Heart left ventricle (tissue), 16 donors: Measurements from ENCODE around the gene ZNF28. TPM values are rescaled to one million over a fixed set of nuclear protein-coding genes. Genes with fewer than 3 reads are reported as not detected.
"Not testable (repeated sequence)": the region's sequence is repeated elsewhere in the genome, so short reads cannot be mapped to it uniquely, and the experiment has no call there.

Source experiments
- ATAC-seq, 4 donors: fragments of 200-7000 bp; cut with Tn5 transposase; one replicate each; pipeline ENCODE4 v1.9.1; 2020 to 2022; ENCODE audit warnings: moderate library complexity in 4 of 4, mild to moderate bottlenecking in 3 of 4, moderate number of reproducible peaks in 1 of 4
- DNase-seq, 5 donors: peaks; one replicate each; pipeline ENCODE4 v3.0.0-alpha.2; 2020
- H3K27ac ChIP-seq, 12 donors: fragments of 200-600 bp; sonication (generic) in 4 of 12; one replicate each; pipeline versions ENCODE4 v1.5.0 to v1.8.0; 2016 to 2022; ENCODE audit warnings: mild to moderate bottlenecking in 2 of 12
- H3K27me3 ChIP-seq, 9 donors: fragments of 200-600 bp; sonication (generic) in 2 of 9; one replicate each; pipeline versions ENCODE4 v1.5.1 to v1.8.0; 2016 to 2022; ENCODE audit warnings: mild to moderate bottlenecking in 3 of 9
- H3K36me3 ChIP-seq, 9 donors: fragments of 200-600 bp; sonication (generic) in 2 of 9; one replicate each; pipeline versions ENCODE4 v1.5.0 to v1.8.0; 2018 to 2022; ENCODE audit warnings: mild to moderate bottlenecking in 2 of 9
- H3K4me1 ChIP-seq, 12 donors: fragments of 200-600 bp; sonication (generic) in 4 of 12; one replicate each; pipeline versions ENCODE4 v1.5.0 to v1.8.0; 2016 to 2022; ENCODE audit warnings: mild to moderate bottlenecking in 3 of 12
- H3K4me3 ChIP-seq, 12 donors: fragments of 200-600 bp; sonication (generic) in 4 of 12; one replicate each; pipeline versions ENCODE4 v1.5.0 to v1.8.0; 2017 to 2022; ENCODE audit warnings: mild to moderate bottlenecking in 9 of 12, moderate library complexity in 4 of 12
- H3K9me3 ChIP-seq, 12 donors: fragments of 200-600 bp; sonication (generic) in 4 of 12; one replicate each; pipeline versions ENCODE4 v1.5.0 to v1.8.0; 2016 to 2022; ENCODE audit warnings: mild to moderate bottlenecking in 1 of 12
- POLR2A ChIP-seq, 2 donors: fragments of 450-650 bp; IDR thresholded peaks; one replicate each; pipeline ENCODE4 v1.6.1; 2017; ENCODE audit warnings: antibody characterized with exemption in 2 of 2, mild to moderate bottlenecking in 2 of 2, moderate library complexity in 2 of 2
- WGBS, 4 donors: extraction: QIAGEN DNeasy Blood & Tissue Kit in 2 of 4; methylation state at CpG; one replicate each; pipeline versions ENCODE4 v1.1.5 to v1.1.7; 2013 to 2018; 5-methylcytosine and 5-hydroxymethylcytosine counted together
- intact Hi-C, 10 donors: fragments of 100-400 bp; cut with DNase I; formaldehyde crosslinking; loops; one replicate each; pipeline versions ENCODE4 v1.11.1 to v1.14.2; 2022
- polyA plus RNA-seq, 2 donors: library from polyadenylated mRNA; stranded (reverse); fragments of 200-250 nt; gene quantifications; one replicate each; pipeline ENCODE4 v1.2.3, GENCODE V29; 2013
- total RNA-seq, 9 donors: library from RNA; depleted of rRNA in 2 of 9; stranded (reverse); fragments of >200 nt in 2 of 9; fragmentation: NEBNext Ultra II Directional in 3 of 9; extraction: Animal tissue kit (Norgen Biotek cat#: 25700) in 3 of 9; gene quantifications; one replicate each; pipeline versions ENCODE4 v1.1.0 to v1.2.4, GENCODE V29; 2016 to 2023
- TF ChIP-seq, protein P1 (sequence below), 12 donors: fragments of 200-600 bp; sonication (generic) in 4 of 12; IDR thresholded peaks; one replicate each; pipeline versions ENCODE4 v1.5.0 to v1.8.0; 2018 to 2022; ENCODE audit warnings: antibody characterized with exemption in 12 of 12, mild to moderate bottlenecking in 5 of 12
- donor health status: ischemic (EF 13 %, LVEDD 7.1; RV severe dilation, severe dysfunction).
- donor health status: healthy with polysubstance abuse.
- donor health status: DM: no; HTN: yes; CAD: no.
- donor health status: DM: no; HTN: no; CAD: no.
- donor health status: ischemic (EF 25% LVEDD 6.9; RV normal size, moderate dysfunction).
- donor health status: ischemic (EF 25% LVEDD 5.7; RV mildly dilated, moderate dysfunction).
- donor health status: healthy.
- donor health status: DM: yes; HTN: yes; CAD: no.
- donor health status: ischemic (EF 35%, LVEDD 5.7; RV mildly dilated, moderate dysfunction).
- donor health status: nonischemic (EF 11% LVEDD 7.7; RV severe dilation, severe dysfunction).
- donor health status: DM: yes; HTN: yes; CAD: no.
- donor health status: PGD.
- donor health status: ischemic (EF 29% LVEDD 5.4; RV normal size, mild dysfunction).
- donor health status: nonischemic (EF 23%, LVEDD 6.1; RV moderate dilation, normal function).

ZNF28 gene
- total and polyA plus RNA-seq, 11 donors: 2.3 to 11.4 (median 7.8) TPM

DNA sequence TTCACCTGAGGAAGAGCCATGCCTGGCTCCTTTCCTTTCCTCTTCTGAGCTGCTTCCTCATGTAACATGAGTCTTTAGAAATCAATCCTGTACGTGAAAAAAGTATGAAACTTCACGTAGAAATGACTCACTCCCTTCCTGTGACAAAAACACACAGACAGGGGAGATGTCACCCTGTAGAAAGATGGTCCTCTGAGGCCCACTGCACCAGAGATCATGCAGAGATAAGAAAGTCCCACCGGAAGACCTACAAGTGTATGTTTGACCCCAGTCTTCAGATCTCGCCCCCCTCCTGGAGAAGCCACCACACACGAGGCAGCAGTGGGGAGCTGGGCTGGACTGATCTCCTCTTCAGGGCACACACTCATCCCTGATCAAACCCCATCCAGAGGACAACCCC lies 12.1 kb upstream of the ZNF28 start:
- H3K4me1 ChIP-seq, DNase-seq, H3K27me3 ChIP-seq, ATAC-seq, H3K27ac ChIP-seq, H3K4me3 ChIP-seq, intact Hi-C loops: not testable (repeated sequence)
- Histone ChIP-seq H3K9me3 (peaks cover 0 to 31% (median 7%) of the 10 kb centered on the region in 12 donors), H3K36me3 (peaks cover 0 to 12% (median 0%) of the 10 kb centered on the region in 9 donors)
- 71 to 76% (median 75%) methylated on average over 5 of the region's 5 CpGs for WGBS, 4 donors

DNA sequence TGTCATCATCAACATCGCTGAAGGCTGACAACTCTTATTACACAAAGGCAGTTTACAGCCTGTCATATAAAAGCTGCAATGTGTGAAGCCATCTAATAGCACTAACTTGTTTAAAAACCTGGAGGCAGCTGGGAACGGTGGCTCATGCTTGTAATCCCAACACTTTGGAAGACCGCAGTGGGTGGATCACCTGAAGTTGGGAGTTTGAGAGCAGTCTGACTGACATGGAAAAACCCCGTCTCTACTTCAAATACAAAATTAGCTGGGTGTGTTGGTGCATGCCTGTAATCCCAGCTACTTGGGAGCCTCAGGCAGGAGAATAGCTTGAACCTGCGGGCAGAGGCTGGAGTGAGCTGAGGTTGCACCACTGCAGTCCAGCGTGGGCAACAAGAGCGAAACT lies 8.4 kb upstream of the ZNF28 start:
- ATAC-seq, H3K9me3 ChIP-seq, H3K27me3 ChIP-seq, H3K4me3 ChIP-seq, DNase-seq, H3K4me1 ChIP-seq, H3K36me3 ChIP-seq, H3K27ac ChIP-seq, intact Hi-C loops: not testable (repeated sequence)
- 79 to 94% (median 88%) methylated on average over 7 of the region's 7 CpGs for WGBS, 4 donors

DNA sequence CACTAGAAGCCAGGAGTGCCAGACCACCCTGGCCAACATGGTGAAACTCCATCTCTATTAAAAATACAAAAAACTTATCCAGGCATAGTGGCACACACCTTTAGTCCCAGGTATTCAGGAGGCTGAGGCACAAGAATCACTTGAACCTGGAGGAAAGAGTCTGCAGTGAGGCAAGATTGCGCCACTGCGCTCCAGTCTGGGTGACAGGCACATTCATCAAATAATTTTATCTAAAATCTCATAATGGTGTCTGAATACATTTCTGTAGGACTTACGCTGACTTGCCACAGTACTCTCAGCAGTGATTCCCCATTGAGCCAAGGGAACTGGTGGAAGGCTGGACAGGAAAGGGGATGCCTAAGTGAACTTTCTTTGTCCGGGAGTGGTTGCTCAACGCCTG lies 4.3 kb upstream of the ZNF28 start:
- no peaks in the 10 kb centered on the region for H3K27me3 ChIP-seq
- TF ChIP-seq, protein P1, sequence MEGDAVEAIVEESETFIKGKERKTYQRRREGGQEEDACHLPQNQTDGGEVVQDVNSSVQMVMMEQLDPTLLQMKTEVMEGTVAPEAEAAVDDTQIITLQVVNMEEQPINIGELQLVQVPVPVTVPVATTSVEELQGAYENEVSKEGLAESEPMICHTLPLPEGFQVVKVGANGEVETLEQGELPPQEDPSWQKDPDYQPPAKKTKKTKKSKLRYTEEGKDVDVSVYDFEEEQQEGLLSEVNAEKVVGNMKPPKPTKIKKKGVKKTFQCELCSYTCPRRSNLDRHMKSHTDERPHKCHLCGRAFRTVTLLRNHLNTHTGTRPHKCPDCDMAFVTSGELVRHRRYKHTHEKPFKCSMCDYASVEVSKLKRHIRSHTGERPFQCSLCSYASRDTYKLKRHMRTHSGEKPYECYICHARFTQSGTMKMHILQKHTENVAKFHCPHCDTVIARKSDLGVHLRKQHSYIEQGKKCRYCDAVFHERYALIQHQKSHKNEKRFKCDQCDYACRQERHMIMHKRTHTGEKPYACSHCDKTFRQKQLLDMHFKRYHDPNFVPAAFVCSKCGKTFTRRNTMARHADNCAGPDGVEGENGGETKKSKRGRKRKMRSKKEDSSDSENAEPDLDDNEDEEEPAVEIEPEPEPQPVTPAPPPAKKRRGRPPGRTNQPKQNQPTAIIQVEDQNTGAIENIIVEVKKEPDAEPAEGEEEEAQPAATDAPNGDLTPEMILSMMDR (IDR thresholded peaks at IDR 0.05): no peak
- no peak for TF ChIP-seq POLR2A (IDR thresholded peaks at IDR 0.05)

DNA sequence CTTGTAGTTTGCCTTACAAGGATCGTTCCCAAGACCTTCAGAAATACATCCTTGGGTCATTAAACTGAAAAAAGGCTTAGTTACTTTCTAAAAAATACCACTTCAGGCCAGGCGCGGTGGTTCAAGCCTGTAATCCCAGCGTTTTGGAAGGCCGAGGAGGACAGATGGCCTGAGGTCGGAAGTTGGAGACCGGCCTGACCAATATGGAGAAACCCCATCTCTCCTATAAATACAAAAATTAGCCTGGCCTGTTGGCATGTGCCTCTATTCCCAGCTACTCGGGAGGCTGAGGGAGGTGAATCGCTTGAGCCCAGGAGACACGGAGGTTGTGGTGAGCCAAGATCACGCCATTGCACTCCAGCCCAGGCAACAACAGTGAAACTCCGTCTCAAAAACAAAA lies 2.2 kb upstream of the ZNF28 start:
- ATAC-seq (no peak), DNase-seq (no peak)
- H3K9me3 ChIP-seq: no peaks in the 10 kb centered on the region
- intact Hi-C loops: loop anchor here in 2 of 10 donors (5.0 kb wide), 1 partner anchor 34 kb away; the partner anchor contains the start of gene ZNF468 (in 2 of the 2)
- no peaks in the 10 kb centered on the region for H3K36me3 ChIP-seq
- 93 to 96% (median 96%) methylated on average over 12 of the region's 12 CpGs for WGBS, 4 donors
- TF ChIP-seq POLR2A (IDR thresholded peaks at IDR 0.05): no peak
- TF ChIP-seq, protein P1 (IDR thresholded peaks at IDR 0.05): no peak
- H3K4me1 ChIP-seq: peaks cover 0 to 10% (median 0%) of the 10 kb centered on the region in 12 donors
- no peak overlapping the region for H3K27ac ChIP-seq
- H3K4me3 ChIP-seq: no peak overlapping the region
- no peaks in the 10 kb centered on the region for H3K27me3 ChIP-seq

More for the DNA sequence above, 4.3 kb upstream of the ZNF28 start:
- 91 to 95% (median 93%) methylated on average over 5 of the region's 5 CpGs for WGBS, 4 donors
- Histone ChIP-seq H3K27ac (no peak overlapping the region), H3K4me3 (no peak overlapping the region), H3K4me1 (peaks cover 0 to 5% (median 0%) of the 10 kb centered on the region in 12 donors), H3K9me3 (no peaks in the 10 kb centered on the region), H3K36me3 (no peaks in the 10 kb centered on the region)
- intact Hi-C loops: no loop called here
- no peak for ATAC-seq
- no peak for DNase-seq

DNA sequence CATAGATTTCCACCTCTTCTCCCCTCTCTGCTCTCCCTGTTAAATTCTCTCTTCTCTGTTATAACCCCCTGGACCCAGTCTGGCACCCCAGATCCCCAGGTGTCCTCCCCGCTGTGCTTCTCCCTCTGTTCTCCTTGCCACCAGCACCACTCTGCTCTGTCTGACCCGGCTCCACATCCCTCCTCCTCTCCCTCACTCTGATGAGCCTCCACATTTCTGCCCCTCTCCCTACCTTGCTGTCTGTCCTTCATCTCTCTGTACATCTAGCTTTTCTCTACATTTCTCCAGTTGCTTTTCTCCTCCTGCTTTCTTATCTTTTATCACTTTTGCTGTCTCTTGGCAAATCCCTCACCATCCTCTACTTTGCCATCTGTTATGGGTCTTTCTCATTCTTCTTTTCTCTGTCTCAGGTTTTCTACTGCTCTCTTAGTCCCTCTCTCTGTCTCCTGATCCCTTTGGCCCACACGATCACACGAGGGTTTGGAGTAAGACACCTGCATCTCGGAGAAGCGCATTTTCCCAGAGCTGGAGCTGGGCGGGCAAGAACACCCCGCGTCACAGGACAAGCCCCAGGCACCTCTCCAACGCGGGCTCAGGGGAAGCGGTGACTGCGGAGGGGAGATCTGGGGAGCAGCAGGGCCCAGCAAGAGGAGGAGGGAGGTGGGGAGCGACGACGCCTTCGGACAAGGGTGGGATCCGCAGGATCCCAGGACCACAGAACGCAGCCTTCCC lies 795 bp downstream of the ZNF28 start:
- intact Hi-C loops: loop anchor here in 4 of 10 donors (2.0 to 5.0 kb wide), 3 partner anchors 34 to 37 kb away; partner anchors contain the start of gene ZNF468 (in 3 of the 4)
- WGBS, 4 donors: 7 to 10% (median 8%) methylated on average over 18 to 19 of the region's 19 CpGs
- H3K27me3 ChIP-seq, H3K9me3 ChIP-seq: not testable (repeated sequence)
- Histone ChIP-seq H3K4me3 (peak overlapping the region; percentile 32 to 77 (median 66)), H3K27ac (peak overlapping the region in 8 of 12 donors; percentile 5 to 77 (median 62)), H3K4me1 (peaks cover 0 to 10% (median 0%) of the 10 kb centered on the region in 12 donors), H3K36me3 (peaks cover 0 to 23% (median 9%) of the 10 kb centered on the region in 9 donors)
- DNase-seq (peak in 4 of 5 donors; percentile 27 to 63 (median 48)), ATAC-seq (peak; percentile 40 to 66 (median 46))
